ENCODE data around the gene DRC1.

DNA sequence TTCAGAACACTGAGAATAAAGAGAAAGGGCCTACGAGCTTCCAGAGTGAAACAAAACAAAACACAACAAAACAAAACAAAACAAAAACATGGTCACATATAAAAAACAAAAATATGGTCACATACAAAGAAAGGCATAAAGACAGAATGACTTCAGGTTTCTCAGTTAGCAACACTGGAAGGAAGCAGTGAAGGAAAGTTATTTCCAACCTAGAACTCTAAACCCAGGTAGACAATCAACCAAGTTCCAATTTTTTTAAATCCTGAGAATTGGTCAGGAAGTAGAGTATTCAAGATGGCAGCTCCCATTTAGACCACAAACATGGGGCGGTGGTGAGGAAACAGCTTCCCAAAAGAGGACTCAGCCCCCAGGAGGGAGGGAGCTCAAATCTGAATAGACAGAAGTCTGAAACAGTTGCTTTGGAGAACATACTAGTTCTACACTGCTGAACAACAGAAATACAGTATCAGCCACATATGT, 9.1 kb downstream of the DRC1 start:
- TF ChIP-seq YY1 (IDR thresholded peaks at IDR 0.05; ENCODE audit: extremely low read depth, insufficient replicate concordance, low read depth, low read length) (no peak), EZH2phosphoT487 (IDR thresholded peaks at IDR 0.05; ENCODE audit: borderline replicate concordance) (no peak), SIN3A (IDR thresholded peaks at IDR 0.05; ENCODE audit: low read depth) (no peak), POLR2AphosphoS5 (IDR thresholded peaks at IDR 0.05; ENCODE audit: low read depth, low read length) (no peak), POLR2A (IDR thresholded peaks at IDR 0.05; ENCODE audit: borderline replicate concordance, extremely low read depth, insufficient read depth, insufficient read length) (no peak)
- TF ChIP-seq, protein P1, sequence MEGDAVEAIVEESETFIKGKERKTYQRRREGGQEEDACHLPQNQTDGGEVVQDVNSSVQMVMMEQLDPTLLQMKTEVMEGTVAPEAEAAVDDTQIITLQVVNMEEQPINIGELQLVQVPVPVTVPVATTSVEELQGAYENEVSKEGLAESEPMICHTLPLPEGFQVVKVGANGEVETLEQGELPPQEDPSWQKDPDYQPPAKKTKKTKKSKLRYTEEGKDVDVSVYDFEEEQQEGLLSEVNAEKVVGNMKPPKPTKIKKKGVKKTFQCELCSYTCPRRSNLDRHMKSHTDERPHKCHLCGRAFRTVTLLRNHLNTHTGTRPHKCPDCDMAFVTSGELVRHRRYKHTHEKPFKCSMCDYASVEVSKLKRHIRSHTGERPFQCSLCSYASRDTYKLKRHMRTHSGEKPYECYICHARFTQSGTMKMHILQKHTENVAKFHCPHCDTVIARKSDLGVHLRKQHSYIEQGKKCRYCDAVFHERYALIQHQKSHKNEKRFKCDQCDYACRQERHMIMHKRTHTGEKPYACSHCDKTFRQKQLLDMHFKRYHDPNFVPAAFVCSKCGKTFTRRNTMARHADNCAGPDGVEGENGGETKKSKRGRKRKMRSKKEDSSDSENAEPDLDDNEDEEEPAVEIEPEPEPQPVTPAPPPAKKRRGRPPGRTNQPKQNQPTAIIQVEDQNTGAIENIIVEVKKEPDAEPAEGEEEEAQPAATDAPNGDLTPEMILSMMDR (IDR thresholded peaks at IDR 0.05 in 2 of 3, conservative IDR thresholded peaks at IDR 0.05 in 1 of 3; ENCODE audit: borderline replicate concordance in 1 of 3, insufficient read depth in 1 of 3, low read depth in 2 of 3, low read length in 2 of 3): no peak
- TF ChIP-seq, protein P2, sequence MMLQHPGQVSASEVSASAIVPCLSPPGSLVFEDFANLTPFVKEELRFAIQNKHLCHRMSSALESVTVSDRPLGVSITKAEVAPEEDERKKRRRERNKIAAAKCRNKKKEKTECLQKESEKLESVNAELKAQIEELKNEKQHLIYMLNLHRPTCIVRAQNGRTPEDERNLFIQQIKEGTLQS (IDR thresholded peaks at IDR 0.05): no peak
